ENCODE measurements around the gene SCUBE1.

SCUBE1 gene

DNA sequence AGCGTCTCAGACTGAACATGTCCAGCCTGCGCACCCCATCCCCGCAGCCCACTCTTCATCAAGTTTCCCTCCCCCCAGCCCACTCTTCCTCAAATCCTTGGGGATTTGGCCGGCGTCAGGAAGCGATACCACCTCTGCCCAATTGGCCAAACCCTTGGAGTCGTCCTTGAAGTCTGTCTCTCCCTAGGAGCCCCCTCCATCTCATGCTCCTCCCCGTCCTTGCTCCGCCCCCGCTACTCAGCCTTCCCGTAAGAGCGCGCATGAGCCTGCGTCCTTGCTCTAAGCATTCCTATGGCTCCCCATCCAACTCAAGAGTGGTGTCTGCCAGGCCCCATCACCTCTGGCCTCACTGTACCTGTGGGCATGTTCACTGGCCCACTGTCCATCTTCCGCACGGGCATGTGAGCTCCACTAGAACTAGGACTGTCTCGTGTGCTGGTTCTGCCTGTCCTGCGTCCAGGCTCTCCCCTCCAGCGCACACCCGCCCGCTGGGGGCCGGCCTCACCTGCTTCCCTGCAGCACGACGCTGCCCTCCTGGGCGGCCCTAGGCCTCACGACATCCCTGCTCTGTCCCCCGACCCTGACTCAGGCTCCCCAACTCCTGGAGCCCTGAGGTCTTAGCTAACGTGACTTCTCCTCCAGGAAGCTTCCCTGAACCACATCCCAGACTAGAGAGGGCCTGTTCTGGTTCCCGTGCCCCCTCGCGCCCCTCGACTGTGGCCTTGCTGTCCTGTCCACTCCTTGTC, 125.7 kb downstream of the SCUBE1 start:
- WGBS, 2 donors (ENCODE audit: extremely low coverage in 2 of 2, insufficient read length in 2 of 2, insufficient replicate concordance in 1 of 2): no CpG with 5 or more reads among the region's 32 CpGs
- DNase-seq (ENCODE audit: low spot score): no peak

DNA sequence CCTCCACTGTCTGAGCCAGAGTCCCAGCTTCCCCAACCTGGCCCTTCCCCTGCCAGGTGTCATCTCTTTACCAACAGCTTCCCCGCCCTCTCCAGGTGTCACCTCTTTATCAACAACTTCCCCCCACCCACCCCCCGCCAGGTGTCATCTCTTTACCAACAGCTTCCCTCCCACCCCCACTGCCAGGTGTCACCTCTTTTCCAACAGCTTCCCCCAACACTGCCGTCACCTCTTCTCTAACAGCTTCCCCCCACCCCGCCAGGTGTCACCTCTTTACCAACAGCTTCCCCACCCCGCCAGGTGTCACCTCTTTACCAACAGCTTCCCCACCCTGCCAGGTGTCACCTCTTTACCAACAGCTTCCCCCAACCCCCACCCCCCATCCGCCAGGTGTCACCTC, 126.4 kb downstream of the SCUBE1 start:
- H3K4me2 ChIP-seq (ENCODE audit: insufficient read depth, low read length, poor library complexity, severe bottlenecking): no peak overlapping the region
- no peak overlapping the region for H2BK12ac ChIP-seq (ENCODE audit: low read length)
- no peak overlapping the region for H2AFZ ChIP-seq (ENCODE audit: low read length)
- H3K18ac ChIP-seq (ENCODE audit: low read length): no peak overlapping the region
- H3K9ac ChIP-seq (ENCODE audit: low read depth, low read length, poor library complexity): no peak overlapping the region
- no peak overlapping the region for H3K4me3 ChIP-seq (ENCODE audit: low read length in 2 of 2)
- no peak overlapping the region for H4K8ac ChIP-seq (ENCODE audit: low read depth, low read length)
- H3K4me1 ChIP-seq (ENCODE audit: control insufficient read depth in 2 of 2, insufficient read depth in 1 of 2, low read depth in 1 of 2, low read length in 2 of 2): peaks cover 4 to 5% of the 10 kb centered on the region in 2 donors
- DNase-seq (ENCODE audit: low spot score): no peak
- no peak overlapping the region for H3K4ac ChIP-seq (ENCODE audit: low read length)
- peaks cover 0 to 13% (median 0%) of the 10 kb centered on the region in 3 experiments for H3K27me3 ChIP-seq (ENCODE audit: control insufficient read depth in 3 of 3, insufficient read depth in 3 of 3, low read depth in 1 of 3, low read length in 3 of 3)
- H2BK5ac ChIP-seq (ENCODE audit: low read length): no peak overlapping the region
- H3K9me3 ChIP-seq (replicated peaks in 1 of 2; ENCODE audit: control insufficient read depth in 2 of 2, insufficient read depth in 1 of 2, low read depth in 1 of 2, low read length in 2 of 2): peaks cover 0 to 4% of the 10 kb centered on the region in 2 donors
- no peak overlapping the region for H2AK5ac ChIP-seq (ENCODE audit: low read depth, low read length)
- no peaks in the 10 kb centered on the region for H3K79me1 ChIP-seq (ENCODE audit: low read depth, low read length)
- no peak overlapping the region for H3K23ac ChIP-seq (ENCODE audit: low read depth, low read length, poor library complexity)
- no peak overlapping the region for H4K91ac ChIP-seq (ENCODE audit: low read depth, low read length, poor library complexity)
- no peak overlapping the region for H2BK120ac ChIP-seq (ENCODE audit: low read depth, low read length)
- H3K27ac ChIP-seq (replicated peaks; ENCODE audit: low read length): no peak overlapping the region
- WGBS, 2 donors (ENCODE audit: extremely low coverage in 2 of 2, insufficient read length in 2 of 2, insufficient replicate concordance in 1 of 2): no CpG with 5 or more reads among the region's 6 CpGs
- H3K14ac ChIP-seq (ENCODE audit: low read length): no peak overlapping the region
- H2BK15ac ChIP-seq (ENCODE audit: low read length): no peak overlapping the region
- H3K36me3 ChIP-seq (replicated peaks in 1 of 2; ENCODE audit: control insufficient read depth in 2 of 2, insufficient read depth in 2 of 2, low read length in 2 of 2): peaks cover 0 to 48% of the 10 kb centered on the region in 2 donors

More for the DNA sequence above, 125.7 kb downstream of the SCUBE1 start:
- H2BK12ac ChIP-seq (ENCODE audit: low read length): no peak overlapping the region
- no peak overlapping the region for H2BK120ac ChIP-seq (ENCODE audit: low read depth, low read length)
- H3K14ac ChIP-seq (ENCODE audit: low read length): peak overlapping the region; percentile 17
- no peak overlapping the region for H3K4me3 ChIP-seq (ENCODE audit: low read length in 2 of 2)
- peak overlapping the region; percentile 72 for H4K8ac ChIP-seq (ENCODE audit: low read depth, low read length)
- H3K23ac ChIP-seq (ENCODE audit: low read depth, low read length, poor library complexity): no peak overlapping the region
- peaks cover 0 to 49% of the 10 kb centered on the region in 2 donors for H3K36me3 ChIP-seq (replicated peaks in 1 of 2; ENCODE audit: control insufficient read depth in 2 of 2, insufficient read depth in 2 of 2, low read length in 2 of 2)
- peaks cover 4 to 5% of the 10 kb centered on the region in 2 donors for H3K4me1 ChIP-seq (ENCODE audit: control insufficient read depth in 2 of 2, insufficient read depth in 1 of 2, low read depth in 1 of 2, low read length in 2 of 2)
- H3K18ac ChIP-seq (ENCODE audit: low read length): no peak overlapping the region
- H4K91ac ChIP-seq (ENCODE audit: low read depth, low read length, poor library complexity): no peak overlapping the region
- H3K27me3 ChIP-seq (ENCODE audit: control insufficient read depth in 3 of 3, insufficient read depth in 3 of 3, low read depth in 1 of 3, low read length in 3 of 3): peaks cover 0 to 13% (median 0%) of the 10 kb centered on the region in 3 experiments
- H3K4me2 ChIP-seq (ENCODE audit: insufficient read depth, low read length, poor library complexity, severe bottlenecking): no peak overlapping the region
- H3K79me1 ChIP-seq (ENCODE audit: low read depth, low read length): no peaks in the 10 kb centered on the region
- no peak overlapping the region for H2AFZ ChIP-seq (ENCODE audit: low read length)
- no peak overlapping the region for H2BK15ac ChIP-seq (ENCODE audit: low read length)
- H3K9me3 ChIP-seq (replicated peaks in 1 of 2; ENCODE audit: control insufficient read depth in 2 of 2, insufficient read depth in 1 of 2, low read depth in 1 of 2, low read length in 2 of 2): peaks cover 0 to 4% of the 10 kb centered on the region in 2 donors
- H3K9ac ChIP-seq (ENCODE audit: low read depth, low read length, poor library complexity): no peak overlapping the region
- H2AK5ac ChIP-seq (ENCODE audit: low read depth, low read length): no peak overlapping the region
- H2BK5ac ChIP-seq (ENCODE audit: low read length): no peak overlapping the region
- H3K4ac ChIP-seq (ENCODE audit: low read length): no peak overlapping the region
- H3K27ac ChIP-seq (replicated peaks; ENCODE audit: low read length): no peak overlapping the region

DNA sequence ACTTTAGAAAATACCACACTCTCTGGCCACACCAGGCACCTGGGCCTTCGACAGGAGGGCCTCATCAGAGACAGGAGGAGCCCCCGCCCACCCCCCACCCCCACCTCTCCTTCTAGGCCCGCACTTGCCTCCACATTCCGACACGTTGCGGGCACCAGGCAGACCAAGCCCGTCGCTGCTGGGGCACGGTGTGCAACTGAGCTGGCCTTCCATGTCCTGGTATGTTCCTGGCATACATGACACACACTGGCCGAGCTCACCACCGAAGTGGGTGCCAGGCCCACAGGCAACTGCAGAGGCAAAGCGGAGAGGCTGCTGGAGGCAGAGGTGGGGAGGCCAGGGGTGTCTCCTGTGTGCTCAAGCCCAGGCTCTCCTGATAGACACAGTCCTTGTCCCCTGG, 129.2 kb downstream of the SCUBE1 start:
- DNase-seq (ENCODE audit: low spot score): no peak
- H2BK15ac ChIP-seq (ENCODE audit: low read length): no peak overlapping the region
- H3K4ac ChIP-seq (ENCODE audit: low read length): no peak overlapping the region
- H3K79me1 ChIP-seq (ENCODE audit: low read depth, low read length): peaks cover 2% of the 10 kb centered on the region
- H2BK5ac ChIP-seq (ENCODE audit: low read length): no peak overlapping the region
- no peak overlapping the region for H2AK5ac ChIP-seq (ENCODE audit: low read depth, low read length)
- H3K27me3 ChIP-seq (ENCODE audit: control insufficient read depth in 3 of 3, insufficient read depth in 3 of 3, low read depth in 1 of 3, low read length in 3 of 3): peaks cover 0 to 17% (median 0%) of the 10 kb centered on the region in 3 experiments
- no peak overlapping the region for H4K91ac ChIP-seq (ENCODE audit: low read depth, low read length, poor library complexity)
- H2AFZ ChIP-seq (ENCODE audit: low read length): no peak overlapping the region
- peaks cover 0 to 47% of the 10 kb centered on the region in 2 donors for H3K36me3 ChIP-seq (replicated peaks in 1 of 2; ENCODE audit: control insufficient read depth in 2 of 2, insufficient read depth in 2 of 2, low read length in 2 of 2)
- H2BK12ac ChIP-seq (ENCODE audit: low read length): no peak overlapping the region
- peaks cover 0 to 4% of the 10 kb centered on the region in 2 donors for H3K9me3 ChIP-seq (replicated peaks in 1 of 2; ENCODE audit: control insufficient read depth in 2 of 2, insufficient read depth in 1 of 2, low read depth in 1 of 2, low read length in 2 of 2)
- peaks cover 4 to 5% of the 10 kb centered on the region in 2 donors for H3K4me1 ChIP-seq (ENCODE audit: control insufficient read depth in 2 of 2, insufficient read depth in 1 of 2, low read depth in 1 of 2, low read length in 2 of 2)
- no peak overlapping the region for H2BK120ac ChIP-seq (ENCODE audit: low read depth, low read length)
- WGBS, 2 donors (ENCODE audit: extremely low coverage in 2 of 2, insufficient read length in 2 of 2, insufficient replicate concordance in 1 of 2): no CpG with 5 or more reads among the region's 12 CpGs
- H3K9ac ChIP-seq (ENCODE audit: low read depth, low read length, poor library complexity): peak overlapping the region; percentile 88
- no peak overlapping the region for H3K14ac ChIP-seq (ENCODE audit: low read length)
- peak overlapping the region; percentile 17 for H3K18ac ChIP-seq (ENCODE audit: low read length)
- no peak overlapping the region for H3K4me3 ChIP-seq (ENCODE audit: low read length in 2 of 2)
- H3K27ac ChIP-seq (replicated peaks; ENCODE audit: low read length): no peak overlapping the region
- no peak overlapping the region for H4K8ac ChIP-seq (ENCODE audit: low read depth, low read length)
- H3K4me2 ChIP-seq (ENCODE audit: insufficient read depth, low read length, poor library complexity, severe bottlenecking): no peak overlapping the region
- no peak overlapping the region for H3K23ac ChIP-seq (ENCODE audit: low read depth, low read length, poor library complexity)

DNA sequence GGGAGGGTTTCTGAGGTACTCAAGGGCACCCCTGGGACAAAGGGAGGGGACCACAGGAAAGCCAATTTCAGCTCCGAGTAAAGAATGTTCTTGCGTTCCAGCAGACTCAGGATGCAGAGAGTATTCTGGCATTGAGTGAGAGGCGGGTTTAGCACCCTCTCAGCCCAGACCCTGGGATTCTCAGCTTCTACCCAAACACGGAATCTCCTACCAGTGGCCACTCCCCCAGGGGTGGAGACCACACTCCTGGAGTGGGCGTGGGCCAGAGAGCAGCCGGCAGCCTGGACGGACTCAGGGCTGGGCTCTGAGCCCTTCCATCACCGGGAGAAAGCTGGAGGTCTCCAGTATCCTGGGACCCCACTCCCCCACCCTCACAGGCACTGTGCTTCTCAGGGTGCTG, 130.1 kb downstream of the SCUBE1 start:
- H3K23ac ChIP-seq (ENCODE audit: low read depth, low read length, poor library complexity): no peak overlapping the region
- H3K27ac ChIP-seq (replicated peaks; ENCODE audit: low read length): no peak overlapping the region
- WGBS, 2 donors (ENCODE audit: extremely low coverage in 2 of 2, insufficient read length in 2 of 2, insufficient replicate concordance in 1 of 2): no CpG with 5 or more reads among the region's 8 CpGs
- H3K4ac ChIP-seq (ENCODE audit: low read length): no peak overlapping the region
- peaks cover 0 to 19% (median 0%) of the 10 kb centered on the region in 3 experiments for H3K27me3 ChIP-seq (ENCODE audit: control insufficient read depth in 3 of 3, insufficient read depth in 3 of 3, low read depth in 1 of 3, low read length in 3 of 3)
- H2AFZ ChIP-seq (ENCODE audit: low read length): peak overlapping the region; percentile 36
- DNase-seq (ENCODE audit: low spot score): no peak
- H2BK120ac ChIP-seq (ENCODE audit: low read depth, low read length): no peak overlapping the region
- H3K9ac ChIP-seq (ENCODE audit: low read depth, low read length, poor library complexity): no peak overlapping the region
- no peak overlapping the region for H2AK5ac ChIP-seq (ENCODE audit: low read depth, low read length)
- H2BK5ac ChIP-seq (ENCODE audit: low read length): no peak overlapping the region
- H3K36me3 ChIP-seq (replicated peaks in 1 of 2; ENCODE audit: control insufficient read depth in 2 of 2, insufficient read depth in 2 of 2, low read length in 2 of 2): peaks cover 0 to 45% of the 10 kb centered on the region in 2 donors
- no peak overlapping the region for H3K14ac ChIP-seq (ENCODE audit: low read length)
- no peak overlapping the region for H3K4me2 ChIP-seq (ENCODE audit: insufficient read depth, low read length, poor library complexity, severe bottlenecking)
- no peak overlapping the region for H2BK12ac ChIP-seq (ENCODE audit: low read length)
- H3K4me1 ChIP-seq (ENCODE audit: control insufficient read depth in 2 of 2, insufficient read depth in 1 of 2, low read depth in 1 of 2, low read length in 2 of 2): peaks cover 4 to 5% of the 10 kb centered on the region in 2 donors
- H4K91ac ChIP-seq (ENCODE audit: low read depth, low read length, poor library complexity): no peak overlapping the region
- H3K4me3 ChIP-seq (ENCODE audit: low read length in 2 of 2): no peak overlapping the region
- no peak overlapping the region for H2BK15ac ChIP-seq (ENCODE audit: low read length)
- peaks cover 0 to 4% of the 10 kb centered on the region in 2 donors for H3K9me3 ChIP-seq (replicated peaks in 1 of 2; ENCODE audit: control insufficient read depth in 2 of 2, insufficient read depth in 1 of 2, low read depth in 1 of 2, low read length in 2 of 2)
- peaks cover 2% of the 10 kb centered on the region for H3K79me1 ChIP-seq (ENCODE audit: low read depth, low read length)
- no peak overlapping the region for H3K18ac ChIP-seq (ENCODE audit: low read length)
- H4K8ac ChIP-seq (ENCODE audit: low read depth, low read length): no peak overlapping the region

Data from neuronal stem cell (in vitro differentiated cells).